Inflammatory macrophage treated with lipopolysaccharide for 4 hours (primary cell): ENCODE measurements around the gene KIF25.

Source experiments
- DNase-seq: peaks from one replicate; pipeline ENCODE4 v3.0.0-alpha.2; 2020

Gene KIF25, protein sequence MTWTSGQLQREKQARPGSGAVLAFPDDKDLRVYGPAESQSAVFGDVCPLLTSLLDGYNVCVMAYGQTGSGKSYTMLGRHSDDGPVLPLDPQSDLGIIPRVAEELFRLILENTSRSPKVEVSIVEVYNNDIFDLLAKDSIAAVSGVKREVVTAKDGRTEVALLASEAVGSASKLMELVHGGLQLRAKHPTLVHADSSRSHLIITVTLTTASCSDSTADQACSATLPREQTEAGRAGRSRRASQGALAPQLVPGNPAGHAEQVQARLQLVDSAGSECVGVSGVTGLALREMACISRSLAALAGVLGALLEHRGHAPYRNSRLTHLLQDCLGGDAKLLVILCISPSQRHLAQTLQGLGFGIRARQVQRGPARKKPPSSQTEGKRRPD

DNA sequence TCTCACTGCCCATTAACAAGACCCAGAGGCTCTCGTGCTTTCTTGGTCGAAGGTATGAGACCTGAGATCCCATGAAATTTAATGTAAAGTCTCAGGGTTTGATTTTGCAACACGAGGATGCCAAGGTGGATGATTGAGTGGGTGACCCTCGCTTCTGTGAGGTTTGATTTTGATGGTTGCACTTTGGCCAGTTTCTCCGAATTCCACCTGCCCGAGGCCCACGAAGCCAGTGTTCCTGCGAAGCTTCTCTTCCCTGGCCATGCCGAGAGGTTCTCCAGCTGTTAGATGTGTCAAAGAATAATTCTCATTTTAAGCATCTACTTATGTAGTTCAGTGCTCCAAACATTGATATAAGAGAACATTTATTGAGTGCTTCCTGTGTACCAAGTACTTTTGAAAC is at the start of gene KIF25:
KIF25 (plus strand) TSS at position 30 of the 400 bp plus-strand sequence. CDS start 31,915 bp downstream, outside the sequence.
- no peak for DNase-seq

DNA sequence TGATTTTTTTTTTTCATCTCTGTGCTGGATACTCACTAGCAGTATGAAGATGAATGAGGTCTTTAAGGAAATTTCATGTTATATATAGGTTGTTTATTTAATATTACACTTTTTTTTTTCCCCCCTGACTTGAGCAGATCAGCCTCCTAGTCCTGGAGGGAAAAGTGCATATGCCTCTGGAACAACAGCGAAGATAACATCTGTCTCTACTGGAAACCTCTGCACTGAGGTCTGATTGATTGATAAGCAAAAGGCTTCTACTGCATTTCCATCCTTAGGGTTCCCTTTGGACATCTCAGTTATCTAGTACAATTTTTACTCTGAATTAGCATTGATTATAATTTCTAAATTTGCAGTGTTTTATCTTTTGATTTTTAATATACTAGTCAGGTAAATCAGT is 49.8 kb upstream of the KIF25 start:
- DNase-seq = no peak

DNA sequence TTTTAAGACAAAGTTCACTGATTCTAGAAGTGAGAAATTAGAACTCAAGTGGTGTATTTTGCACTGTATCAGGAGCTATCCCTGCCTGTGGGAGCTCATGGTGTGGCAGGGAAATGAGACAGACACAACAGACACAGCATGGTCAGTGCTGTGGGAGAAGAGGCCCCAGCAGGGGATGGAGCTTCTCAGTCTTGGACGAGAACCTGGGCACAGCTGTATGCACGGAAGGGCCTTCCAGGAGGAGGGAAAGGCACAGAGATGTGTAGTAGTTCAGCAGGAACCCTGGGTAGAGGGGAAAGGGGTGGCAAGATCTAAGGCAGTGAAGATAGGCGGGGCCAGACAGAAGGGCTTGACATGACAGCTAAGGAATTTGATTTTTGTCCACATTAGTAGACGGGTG is 48.8 kb upstream of the KIF25 start:
- no peak for DNase-seq

DNA sequence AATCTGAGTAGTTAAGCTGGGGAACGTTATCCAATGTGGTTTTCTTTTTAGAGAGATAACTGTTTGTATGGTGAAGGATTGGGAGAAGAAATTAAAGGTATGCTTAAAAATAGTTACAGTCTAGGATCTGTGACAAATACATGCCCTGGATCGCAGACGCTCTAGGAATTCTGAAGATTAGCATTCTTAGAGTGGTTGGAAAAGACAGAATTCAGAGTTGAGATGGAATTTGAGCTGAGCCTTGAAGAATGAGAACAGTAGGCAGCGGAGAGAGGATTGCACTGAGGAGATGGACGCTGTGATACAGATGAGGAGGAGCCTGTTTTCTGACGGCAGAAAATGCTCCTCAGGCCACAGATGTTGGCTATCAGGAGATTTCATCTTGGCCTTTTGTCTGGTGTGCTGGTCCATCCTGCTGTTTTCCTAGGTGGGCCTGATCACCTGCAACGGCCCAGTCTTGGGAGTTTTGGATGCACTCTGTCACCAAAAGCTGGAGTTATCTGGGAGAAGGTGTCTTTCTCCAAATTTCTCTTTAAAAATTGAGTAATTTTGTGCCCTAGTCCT is 48.3 kb upstream of the KIF25 start:
- DNase-seq = no peak

DNA sequence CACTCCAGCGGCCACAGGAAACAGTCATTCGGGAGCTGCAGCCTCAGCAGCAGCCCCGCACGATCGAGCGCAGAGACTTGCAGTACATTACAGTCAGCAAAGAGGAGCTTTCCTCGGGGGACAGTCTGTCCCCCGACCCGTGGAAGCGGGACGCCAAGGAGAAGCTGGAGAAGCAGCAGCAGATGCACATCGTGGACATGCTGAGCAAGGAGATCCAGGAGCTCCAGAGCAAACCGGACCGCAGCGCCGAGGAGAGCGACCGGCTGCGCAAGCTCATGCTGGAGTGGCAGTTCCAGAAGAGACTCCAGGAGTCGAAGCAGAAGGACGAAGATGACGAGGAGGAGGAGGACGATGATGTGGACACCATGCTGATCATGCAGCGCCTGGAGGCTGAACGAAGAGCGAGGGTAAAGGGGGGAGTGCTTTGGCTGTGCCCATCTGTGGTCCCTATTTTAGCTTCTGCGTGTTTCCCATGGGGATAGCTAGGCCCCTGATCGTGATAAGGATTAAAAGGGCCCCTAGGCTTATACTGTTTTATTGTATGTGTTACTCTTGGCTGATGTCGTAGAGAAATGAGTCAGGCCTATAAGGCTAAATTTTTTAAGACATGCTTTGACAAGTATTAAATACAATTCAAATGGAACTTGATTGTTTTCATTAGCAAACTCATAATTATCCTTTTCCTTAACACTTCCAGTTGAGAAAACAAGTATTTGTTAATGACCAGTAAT is 45.5 kb upstream of the KIF25 start:
- DNase-seq = no peak

DNA sequence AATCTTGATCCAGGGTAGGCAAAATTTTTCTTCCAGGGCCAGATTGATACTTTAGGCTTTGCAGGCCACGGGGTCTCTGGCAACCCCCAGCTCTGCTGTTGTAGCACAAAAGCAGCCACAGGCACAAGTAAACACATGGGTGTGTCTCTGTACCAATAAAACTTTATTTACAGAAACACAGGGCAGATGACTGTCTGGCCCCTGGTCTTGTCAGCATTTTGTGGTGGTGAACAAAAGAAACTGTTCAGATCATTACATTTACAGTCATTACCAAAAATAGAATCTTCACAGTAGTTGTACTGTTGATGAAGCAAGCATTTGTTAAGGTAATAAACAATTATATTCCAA is 45.0 kb upstream of the KIF25 start:
- DNase-seq = no peak

DNA sequence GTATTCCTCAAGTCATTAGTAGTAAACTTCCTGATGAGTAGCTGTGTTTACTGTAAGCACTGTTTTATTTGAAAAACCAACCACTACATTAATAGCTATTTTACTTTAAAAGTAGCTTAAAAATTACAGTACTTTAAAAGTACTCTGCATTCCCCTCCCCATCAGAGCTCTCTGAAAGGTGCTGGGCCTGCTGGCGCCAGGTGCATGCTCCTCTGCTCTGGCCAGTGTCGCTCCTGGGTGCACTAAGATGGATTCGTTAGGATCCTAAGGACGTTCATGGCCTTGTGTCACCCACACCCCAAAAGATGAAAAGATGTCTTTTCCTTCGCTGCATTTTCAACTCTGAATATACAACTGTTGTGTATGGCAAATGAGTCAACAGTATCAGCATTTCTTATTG is 43.9 kb upstream of the KIF25 start:
- DNase-seq = no peak

DNA sequence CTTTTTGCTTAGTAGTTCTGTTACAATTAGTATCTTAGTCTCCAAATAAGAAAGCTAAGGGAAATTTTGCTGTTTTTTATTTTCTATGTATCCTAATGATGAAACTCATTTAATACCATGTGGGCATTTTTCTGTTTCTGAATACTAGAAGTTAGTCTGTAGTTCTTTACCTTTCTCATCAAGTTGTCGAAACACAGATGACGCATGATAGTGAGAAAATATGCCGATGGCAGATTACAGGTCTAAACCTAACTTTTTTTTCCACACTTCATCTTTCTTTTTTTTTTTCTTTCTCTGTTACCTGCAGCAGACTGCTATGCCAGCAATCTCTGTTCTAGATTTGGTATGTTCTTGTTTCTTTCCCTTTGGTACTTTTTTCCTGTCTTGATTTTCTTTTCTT is 43.3 kb upstream of the KIF25 start:
- no peak for DNase-seq

DNA sequence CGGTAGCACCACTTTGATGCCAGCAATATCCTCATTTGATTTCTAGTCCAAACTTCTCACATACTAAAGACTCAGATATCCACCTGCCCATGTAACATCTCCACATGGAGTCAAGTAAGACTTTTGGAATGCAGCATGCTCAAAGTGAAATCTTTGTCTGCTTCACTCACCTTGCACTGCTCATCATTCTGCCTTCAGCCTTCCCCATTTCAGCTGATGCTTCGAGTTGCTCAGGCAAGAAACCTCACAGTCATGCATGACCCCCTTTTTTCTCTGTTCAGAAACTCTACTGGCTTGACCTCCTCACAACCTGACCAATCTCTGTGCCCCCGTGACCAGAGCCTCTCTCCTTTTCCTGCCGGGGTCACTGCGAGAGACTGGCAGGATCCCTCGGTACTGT is 41.0 kb upstream of the KIF25 start:
- no peak for DNase-seq

DNA sequence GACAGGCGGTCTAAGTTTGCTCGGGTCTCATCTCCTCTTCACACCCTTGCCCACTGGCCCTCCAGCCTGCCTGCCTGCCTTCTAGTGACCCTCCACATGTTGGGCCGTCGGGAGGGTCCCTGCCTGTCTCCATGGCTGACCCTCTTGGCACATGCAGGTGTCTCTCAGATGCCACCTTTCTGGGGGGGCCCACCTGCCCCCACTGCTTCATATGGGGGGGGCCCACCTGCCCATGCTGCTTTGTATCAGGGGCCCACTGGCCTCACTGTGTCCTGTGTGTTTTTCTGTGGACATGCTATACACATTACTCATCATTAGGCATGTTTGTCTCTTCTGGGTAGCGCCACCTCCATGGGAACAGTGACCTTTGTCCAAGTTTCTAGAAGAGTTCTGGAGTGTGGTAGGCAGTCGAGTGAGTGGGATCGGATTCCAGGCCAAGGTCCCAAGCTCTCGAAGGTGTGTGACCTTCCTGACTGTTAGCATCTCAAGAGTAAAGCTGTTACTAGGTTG is 40.4 kb upstream of the KIF25 start:
- no peak for DNase-seq

DNA sequence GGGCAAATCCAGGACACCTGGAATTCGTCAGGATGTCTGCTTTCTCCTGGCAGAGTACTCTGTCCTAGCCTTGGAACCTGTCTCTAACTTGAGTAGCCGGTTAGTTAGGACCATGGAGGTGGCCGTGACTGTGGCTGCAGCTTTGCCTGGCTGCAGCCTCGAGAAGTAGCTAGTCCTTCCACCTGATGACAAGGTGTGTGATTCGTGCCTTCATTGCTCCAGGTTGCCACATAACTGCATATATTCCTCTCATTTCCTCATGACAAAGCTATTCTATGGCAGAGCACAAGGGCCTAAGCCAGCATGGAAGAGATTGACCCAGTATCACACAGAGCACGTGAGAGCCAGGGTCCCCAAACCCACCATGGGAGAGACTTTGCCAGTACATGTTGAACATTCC is 39.8 kb upstream of the KIF25 start:
- DNase-seq = no peak

DNA sequence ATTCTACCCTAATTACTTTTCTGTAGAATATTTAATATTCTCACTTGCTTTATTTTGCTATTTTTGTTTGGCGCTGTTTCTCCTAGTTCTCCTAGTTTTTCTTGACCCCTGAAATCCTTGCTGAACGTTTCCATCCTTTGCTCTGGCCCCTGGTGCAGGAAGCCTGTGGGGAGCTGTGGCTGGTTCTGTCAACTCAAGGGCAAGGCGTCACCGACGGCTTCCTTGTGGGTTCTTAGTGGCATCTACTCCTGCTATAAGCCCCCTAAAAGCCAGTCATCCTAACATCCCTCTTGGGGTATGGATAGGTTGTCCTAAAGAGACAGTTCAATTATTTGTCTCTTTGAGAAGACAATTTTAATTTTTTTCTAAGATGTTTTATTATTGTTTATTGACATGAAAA is 36.9 kb upstream of the KIF25 start:
- DNase-seq = no peak

DNA sequence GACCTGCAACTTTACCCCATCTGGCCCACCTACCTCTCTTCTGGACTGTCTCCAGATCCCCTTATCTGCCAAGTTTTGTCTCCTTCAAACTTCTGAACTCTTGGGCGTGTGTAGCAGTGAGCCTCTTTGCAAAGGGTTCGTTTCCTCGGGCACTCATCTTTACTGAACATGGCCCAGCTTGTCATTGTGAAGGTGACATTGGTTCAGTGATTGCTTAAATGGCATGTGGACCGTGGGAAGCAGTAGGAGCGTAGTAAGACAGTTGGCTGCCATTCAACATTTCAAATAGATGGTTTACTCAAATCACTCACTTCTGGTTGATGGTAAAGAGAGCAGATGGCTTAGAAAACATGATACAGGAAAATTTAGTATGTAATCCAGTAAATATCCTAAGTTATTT is 34.8 kb upstream of the KIF25 start:
- no peak for DNase-seq

DNA sequence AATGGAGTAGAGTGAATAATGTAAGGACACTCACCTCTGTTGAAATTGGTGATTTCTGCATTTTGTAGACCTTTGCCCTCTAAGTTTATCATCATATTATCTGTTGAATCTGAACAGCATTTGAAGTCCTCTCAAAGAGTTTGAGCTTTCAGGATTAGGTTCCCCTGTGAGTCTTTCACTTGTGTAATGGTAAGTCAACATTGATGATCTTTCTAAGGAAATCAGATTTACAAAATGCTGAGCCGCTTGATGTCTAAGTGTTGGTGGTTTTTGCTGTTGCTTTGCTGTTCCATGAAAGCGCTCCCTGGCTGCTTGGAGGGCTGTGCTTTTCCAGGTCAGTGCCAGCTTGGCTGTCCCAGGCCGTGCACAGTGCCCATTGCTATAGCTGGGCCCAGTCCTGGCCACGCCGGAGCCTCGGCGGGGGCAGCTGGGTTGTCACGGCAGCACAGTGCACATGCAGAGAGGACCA is 33.8 kb upstream of the KIF25 start:
- no peak for DNase-seq

DNA sequence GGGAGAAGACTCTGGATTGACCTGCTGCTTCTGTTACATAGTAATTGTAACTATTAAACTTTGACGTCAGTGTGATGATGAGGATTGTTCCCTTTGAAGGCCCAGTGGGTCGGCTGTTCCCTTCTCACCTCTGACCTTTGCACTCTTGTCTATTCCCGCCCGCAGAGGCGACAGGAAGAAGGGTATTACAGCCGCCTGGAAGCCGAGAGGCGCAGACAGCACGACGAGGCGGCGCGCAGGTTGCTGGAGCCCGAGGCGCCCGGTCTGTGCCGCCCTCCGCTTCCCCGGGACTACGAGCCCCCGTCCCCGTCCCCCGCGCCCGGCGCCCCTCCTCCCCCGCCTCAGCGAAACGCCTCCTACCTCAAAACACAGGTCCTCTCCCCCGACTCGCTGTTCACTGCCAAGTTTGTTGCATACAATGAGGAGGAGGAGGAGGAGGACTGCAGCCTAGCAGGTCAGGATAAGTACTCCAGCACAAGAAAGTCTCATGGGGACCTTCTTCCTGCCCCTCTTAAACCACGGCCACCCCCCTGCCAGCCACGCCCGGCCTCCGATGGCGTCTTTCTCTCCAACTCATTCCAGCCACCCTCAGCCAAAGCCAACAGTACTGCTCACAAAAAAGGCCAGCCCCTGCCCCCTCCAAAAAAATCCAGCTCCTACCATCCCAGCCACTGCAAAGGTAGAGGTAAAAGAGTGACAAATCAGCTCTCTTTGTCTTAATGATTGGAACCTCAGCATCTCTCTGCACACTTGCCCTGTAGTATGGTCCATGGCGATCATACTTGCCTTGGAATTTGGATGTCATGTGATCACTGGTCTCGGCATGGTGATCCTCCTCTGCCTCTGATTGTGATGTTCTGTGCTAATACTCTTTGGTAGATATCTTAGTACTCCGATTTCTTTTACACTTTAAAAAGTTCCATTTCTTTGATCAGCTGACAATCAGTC is 31.6 kb upstream of the KIF25 start:
- no peak for DNase-seq

DNA sequence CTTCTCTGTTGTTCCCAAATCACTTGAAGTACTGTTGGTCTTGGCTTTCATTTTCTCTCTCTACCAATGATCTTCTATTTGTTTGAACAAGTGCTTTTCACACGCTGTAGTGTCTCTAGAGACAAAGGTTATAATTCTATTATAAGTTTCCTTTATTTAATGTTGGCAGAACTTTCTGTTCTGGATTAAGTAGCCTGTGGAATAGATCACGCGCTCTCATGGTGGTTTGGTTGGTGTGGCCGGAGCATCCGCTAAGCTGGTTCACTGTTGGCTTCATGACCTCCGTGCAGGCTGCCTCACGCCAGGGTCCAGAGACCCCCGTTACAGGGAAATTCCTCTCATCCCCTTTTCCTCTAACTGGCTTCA is 30.9 kb upstream of the KIF25 start:
- no peak for DNase-seq

DNA sequence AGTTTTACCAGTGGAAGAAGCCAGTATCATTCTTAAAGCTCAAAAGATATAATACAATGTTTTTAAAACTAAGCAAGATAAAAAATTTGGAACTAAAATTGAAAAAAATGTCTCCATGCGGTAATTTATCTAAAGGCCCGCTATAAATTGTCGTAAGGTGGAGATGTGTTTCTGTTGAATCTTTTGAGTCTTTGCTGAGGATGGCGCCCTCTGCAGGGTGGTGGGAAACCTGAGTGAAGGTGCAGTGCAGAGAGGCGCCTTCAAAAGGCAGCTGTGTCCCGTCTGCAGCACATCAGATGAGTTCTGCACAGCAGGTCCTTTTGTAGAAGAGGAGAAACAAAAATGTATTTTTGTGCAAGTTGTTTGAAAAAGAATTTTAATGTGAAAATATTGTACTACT is 29.4 kb upstream of the KIF25 start:
- DNase-seq = no peak

DNA sequence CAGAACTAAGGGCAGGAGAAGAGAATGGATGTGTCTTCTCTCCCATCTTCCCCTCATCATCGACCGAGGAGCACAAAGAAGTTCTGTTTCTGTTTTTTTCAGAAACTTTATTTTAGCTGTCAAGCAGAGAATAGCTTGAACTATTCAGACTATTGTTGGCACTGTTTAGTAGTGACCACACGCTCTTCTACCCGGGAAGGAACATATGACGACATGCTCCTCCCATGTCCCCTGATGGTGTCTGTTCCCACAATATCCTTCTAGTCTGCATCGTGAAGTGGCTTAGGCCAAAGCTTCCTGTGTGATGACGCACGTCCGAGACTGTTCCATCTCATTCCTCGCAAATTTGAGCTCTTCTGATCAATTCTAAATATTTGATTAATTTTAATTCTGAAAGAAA is 27.2 kb upstream of the KIF25 start:
- DNase-seq = no peak

DNA sequence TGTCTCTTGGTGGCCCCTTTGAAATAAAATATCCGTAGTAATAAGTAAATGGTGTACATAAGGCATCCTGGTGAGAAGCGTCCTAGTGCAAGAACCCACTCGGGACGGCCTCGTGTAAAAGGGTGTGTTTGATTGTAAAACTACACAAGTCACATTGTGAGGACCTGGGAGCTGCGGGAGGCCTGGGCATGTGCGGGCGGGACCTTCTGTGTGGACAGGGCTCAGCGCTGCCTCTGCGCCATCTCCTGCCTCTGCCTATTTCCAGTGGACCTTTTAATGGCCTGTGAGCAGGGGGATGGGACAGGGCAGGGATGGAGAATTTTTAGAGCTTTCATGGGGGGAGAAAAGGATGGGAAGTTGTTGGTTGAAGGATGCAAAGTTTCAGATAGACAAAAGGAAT is 25.3 kb upstream of the KIF25 start:
- DNase-seq = no peak

DNA sequence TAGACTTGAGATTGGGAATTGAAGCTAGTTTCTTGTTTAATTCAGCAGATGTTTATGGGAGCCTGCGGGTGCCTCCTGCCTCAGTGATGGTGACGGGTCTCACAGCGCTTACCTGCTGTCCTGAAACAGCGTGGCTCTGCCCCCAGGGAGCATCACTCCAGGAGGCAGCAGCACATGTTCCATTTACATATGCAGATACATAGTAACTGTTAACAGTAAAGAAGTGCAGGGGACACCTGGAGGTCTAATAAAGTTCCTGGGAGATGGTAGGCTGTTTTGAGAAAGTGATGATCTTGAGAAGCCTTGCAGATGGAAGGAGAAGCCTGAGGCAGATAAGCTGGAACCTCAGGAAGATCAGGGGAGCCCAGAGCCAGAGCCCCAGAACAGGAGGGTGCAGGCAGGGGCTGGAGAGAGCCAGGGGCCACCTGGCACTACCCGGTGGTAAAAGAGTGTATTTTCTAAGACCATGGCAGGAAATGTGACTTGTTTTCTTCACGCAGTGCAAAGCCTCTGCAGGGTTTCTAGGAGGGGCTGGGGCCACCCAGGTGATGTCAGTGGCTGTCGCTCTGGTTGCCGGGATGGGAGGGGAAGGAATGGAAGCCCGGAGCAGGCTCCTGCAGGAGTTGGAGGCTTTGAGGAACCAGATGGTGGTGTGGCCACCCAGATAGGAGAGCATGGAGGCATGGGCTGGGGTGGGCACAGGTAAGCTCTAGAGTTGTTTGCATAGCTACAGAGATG is 24.2 kb upstream of the KIF25 start:
- no peak for DNase-seq

DNA sequence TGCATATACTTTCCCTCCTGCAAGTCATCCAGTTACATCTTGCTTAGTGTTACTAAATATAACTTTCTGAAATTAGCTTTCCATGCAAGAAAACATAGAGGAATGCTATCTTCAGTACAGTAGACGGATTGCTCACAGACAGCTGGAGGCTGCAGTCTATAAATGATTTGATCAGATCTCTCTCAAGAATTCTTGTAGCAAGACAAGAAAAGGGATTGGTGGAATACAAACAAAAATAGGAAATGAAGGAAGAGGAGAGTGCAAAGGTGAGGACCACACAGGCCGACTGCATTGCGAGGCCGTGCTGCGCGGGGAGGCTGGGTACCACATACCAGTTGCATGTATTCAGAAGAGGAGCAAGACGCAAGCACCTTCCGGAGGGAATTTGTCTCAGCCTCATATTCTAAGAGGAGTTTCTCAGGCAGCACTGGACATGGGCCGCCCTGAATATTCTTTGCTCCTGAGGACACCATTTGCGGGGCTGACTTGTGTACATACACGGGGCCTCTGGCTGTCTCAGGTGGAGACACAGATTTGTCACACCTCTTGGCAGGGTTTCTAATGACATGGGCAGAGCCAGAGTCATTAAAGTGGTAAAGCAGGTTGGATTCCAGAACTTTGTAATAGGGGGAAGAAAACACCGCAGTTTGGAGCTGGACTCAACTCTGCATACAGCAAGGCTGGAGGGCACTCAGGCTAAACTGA is 22.7 kb upstream of the KIF25 start:
- no peak for DNase-seq

DNA sequence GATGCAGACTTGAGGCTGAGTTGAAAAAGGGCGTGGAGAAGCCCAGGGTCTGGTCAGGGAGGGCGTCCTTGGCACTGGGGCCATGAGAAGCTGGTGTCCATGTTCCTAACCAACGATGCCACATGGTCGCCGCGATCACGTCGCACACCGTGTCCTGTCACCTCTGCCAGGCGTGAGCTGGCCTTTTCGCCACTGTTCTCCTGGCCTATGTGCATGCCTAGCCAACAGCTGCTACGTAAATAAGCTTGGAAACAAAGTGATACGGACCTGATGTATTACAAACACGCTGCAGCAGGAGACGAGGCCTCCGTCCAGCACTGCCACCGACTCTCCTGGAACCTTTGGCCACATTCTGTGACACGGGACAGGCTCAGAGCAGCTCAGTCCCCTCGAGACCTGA is 22.0 kb upstream of the KIF25 start:
- no peak for DNase-seq
